GM21390 (cell line): Measurements from ENCODE around the gene GRID2.

ENCODE experiments used
- ATAC-seq: cut with Tn5 transposase; IDR thresholded peaks from one replicate; pipeline ENCODE4 v1.9.1; 2021; ENCODE audit not compliant: unreplicated experiment

Gene GRID2

DNA sequence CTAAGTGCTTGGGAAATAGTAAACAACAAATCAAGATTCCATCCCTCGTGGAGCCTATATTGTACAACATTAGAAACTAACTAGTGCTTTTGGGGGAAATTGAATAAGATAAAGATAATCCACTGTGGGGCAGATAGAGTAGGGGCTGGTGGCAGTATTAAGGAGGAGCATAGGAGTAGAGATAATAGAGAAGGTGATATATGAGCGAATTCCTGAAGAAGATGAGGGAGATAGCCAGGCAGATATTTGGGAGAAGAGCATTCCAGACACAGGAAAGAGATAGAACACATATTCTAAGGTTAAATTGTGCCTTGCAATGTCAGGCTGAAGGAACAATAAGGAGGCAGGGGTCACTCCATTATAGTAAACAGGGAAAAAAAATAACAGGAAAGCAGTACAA lies 218.2 kb downstream of the GRID2 start:
- ATAC-seq = no peak

DNA sequence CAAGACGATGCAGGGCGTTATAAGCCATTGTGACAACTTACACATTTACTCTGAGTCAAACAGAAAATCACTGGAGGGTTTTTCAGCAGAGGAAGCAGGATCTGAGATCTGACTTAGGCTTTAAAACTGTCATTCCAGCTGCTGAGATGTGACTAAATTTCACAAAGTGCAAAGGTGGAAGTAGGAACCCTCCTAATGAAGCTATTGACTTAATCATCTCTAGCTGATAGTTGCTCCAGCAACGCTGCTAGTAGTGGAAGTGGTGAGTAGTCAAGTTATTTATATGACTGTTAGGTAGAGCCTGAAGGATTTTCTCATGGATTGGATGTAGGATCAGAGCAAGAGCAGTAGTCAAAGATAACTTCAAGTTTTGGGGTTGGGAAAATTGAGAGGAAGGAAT lies 218.6 kb downstream of the GRID2 start:
- ATAC-seq = no peak

DNA sequence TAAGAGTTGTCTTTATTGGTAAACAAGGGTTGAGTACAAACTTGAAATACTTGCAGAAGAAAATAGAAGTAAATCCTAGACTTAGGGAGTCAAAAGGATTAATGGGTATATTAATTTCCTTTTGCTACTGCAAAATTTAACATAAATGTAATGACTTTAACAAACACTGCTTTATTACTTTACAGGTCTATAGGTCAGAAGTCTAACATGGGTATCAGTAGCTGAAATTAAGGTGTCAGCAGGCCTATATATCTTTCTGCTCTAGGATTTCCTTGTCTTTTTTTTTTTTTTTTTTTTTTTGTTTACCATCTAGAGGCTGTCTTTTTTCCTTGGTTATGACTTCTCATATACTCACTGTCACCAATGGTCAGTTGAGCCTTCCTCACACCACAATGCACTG lies 220.4 kb downstream of the GRID2 start:
- ATAC-seq = no peak

DNA sequence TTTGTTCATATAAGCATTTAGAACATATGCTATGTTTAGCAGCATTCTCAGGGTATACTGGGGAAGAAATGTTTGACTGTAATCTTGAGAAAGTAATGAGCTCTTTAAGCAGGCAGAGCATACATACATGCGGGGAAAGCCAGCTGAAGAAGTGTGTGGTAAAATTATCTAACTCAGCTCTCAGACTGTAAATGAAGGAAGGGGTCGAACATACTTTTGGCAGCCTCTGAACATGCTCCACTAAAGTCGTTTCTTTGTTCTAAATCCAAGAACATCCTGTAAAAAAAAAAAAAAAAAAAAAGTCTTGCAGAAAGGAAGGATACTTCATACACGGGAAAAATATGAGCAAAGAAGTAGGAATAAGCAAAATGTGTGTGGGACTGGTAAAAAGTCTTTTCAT lies 224.8 kb downstream of the GRID2 start:
- ATAC-seq = no peak

DNA sequence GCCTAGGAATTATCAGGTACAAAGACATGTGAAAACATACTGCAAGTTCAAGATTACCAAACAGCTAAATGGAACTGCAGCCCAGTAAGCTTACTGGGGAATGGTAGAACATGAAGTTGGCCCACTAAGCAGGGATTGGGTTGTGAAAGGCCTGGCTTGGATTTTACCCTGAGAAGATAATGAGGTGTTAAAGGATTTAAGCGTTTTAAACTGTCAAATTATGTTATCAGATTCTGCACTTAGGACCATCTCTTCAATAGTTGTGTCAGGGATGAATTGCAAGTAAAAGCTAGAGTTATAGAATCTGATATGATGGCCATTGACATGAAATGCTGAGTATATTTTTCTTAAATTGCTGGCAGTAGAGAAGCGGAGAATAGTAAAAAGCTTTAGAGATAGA lies 225.7 kb downstream of the GRID2 start:
- no peak for ATAC-seq

DNA sequence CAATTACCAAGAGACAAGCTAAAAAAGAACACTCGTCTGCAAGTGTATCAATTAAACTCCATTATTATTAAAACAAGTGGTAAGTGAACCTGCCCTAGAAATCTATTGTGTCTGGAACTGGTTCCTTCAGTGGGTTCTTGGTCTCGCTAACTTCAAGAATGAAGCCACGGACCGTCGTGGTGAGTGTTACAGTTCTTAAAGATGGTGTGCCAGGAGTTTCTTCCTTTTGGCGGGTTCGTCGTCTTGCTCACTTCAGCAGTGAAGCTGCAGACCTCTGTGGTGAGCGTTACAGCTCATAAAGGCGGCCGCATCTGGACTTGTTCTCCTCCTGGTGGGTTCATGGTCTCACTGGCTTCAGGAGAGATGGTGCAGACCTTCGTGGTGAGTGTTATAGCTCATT lies 231.8 kb downstream of the GRID2 start:
- ATAC-seq = no peak

DNA sequence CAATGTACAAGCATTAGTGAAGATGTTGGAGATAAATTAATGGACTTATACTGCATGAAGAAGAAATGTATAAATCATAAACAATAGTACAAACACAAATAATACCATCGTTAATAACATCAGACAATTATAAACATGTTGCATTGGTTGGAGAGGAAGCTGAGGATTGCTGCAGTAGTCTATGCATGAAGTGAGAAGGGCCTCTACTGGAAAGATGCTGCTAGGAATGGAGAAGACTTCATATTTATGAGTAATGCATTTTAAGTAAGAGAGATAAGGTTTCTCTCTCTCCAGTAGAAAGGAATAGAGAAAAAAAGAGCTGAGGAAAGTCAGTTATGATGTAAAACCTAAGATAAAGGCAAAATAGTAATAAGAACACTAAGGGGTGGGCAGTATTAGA lies 247.8 kb downstream of the GRID2 start:
- ATAC-seq = no peak

DNA sequence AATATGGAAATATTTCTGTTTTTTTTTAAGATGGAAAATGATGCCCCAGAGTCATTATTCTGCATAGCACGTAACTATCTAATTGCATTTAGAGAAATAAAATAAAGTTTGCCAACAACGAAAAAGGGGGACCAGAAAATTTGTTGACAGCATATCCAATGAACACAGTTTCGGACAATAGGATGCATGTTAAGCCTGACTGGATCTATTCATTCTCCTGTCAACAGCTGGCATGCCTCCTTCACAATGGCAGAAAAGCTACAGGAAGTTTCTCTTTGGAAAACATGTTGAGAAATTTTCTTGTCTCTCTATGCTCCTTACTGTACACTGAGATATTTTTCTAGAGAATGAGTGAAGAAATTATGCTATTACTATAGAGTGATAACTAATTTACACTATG lies 262.5 kb downstream of the GRID2 start:
- no peak for ATAC-seq

DNA sequence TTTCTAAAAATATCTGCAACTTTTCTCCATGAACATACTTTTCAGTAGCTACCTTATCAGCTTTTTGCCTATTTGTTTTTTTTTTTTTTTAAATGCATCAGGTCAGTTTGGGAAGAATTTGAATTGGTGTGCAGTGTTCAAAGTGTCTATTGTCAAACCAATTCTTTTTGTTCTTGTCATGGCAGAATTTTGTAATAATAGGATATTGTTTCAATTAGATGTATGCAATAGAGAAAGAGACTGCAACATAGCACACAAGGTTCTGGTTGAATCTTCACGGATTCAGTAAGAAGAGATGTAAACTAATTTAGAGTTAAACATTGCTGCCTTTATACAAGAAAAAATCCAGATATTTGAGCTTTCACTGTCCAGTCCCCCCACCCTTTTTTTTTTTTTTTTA lies 277.1 kb downstream of the GRID2 start:
- ATAC-seq = no peak

DNA sequence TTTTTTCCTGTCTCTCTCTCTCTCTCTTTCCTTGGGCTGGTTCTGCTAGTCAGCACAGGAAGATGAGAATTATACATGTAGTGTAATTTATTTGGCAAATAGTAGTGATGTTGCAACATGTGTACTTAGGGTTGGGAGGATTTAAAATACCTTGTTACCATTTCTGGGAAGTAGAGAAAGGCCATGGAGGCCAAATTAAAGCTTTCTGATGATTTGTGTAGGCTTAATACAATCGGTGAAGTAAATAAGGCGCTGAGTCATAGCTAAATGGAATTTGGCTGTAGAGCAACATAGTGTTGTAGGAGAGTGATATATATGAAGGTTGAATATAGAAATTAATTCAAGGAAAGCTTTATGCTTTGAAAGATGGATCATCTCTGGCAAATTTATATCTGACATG lies 295.3 kb downstream of the GRID2 start:
- no peak for ATAC-seq

DNA sequence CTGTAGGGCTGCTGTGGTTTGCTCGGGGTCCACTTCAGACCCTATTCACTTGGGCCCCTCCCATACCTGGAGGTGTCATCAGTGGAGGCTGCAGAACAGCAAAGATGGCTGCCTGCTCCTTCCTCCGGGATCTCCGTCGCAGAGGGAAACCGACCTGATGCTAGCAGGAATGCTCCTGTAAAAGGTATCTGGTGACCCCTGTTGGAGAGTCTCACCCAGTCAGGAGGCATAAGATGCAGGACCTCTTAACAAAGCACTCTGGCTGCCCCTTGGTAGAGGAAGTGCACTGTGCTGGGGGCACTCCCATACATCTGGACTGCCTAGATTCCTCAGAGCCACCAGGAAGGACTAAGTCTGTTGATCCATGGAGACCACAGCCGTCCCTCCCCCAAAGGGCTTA lies 296.9 kb downstream of the GRID2 start:
- ATAC-seq = no peak

DNA sequence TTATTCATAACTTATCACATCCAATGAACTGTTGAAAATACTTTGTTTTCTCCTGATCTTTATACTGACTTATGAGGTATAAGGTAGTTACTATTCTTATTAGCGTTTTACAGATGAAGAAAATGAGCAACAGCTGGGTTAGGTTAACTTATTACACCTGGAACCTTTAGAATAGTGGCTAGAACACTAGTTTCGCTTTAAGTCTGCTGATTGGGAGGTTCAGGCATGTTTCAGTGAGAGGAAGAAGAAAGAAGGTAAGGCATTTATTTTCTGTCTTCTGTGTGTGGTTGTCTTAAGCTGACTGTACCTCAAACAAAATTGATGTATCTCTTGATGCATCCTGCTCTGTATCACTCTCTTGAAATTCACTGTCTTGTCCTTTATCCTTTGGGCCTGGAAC lies 302.5 kb downstream of the GRID2 start:
- ATAC-seq = no peak

DNA sequence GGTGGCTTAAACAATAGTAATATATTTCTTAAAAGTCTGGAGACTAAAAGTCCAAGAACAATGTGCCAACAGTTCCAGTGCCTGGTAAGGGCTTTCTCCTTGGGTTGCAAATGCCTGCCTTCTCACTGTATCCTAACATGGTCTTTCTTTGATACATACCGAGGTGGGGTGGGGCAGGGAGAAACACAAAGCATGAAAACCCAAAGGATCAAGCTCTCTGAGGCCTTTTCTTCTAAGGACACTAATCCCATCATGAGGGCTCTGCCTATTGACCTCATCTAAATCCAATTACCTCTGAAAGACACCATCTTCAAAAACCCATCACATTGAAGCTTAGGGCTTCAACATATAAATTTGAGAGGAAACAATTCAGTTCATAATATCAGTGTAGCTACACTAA lies 311.3 kb downstream of the GRID2 start:
- no peak for ATAC-seq

DNA sequence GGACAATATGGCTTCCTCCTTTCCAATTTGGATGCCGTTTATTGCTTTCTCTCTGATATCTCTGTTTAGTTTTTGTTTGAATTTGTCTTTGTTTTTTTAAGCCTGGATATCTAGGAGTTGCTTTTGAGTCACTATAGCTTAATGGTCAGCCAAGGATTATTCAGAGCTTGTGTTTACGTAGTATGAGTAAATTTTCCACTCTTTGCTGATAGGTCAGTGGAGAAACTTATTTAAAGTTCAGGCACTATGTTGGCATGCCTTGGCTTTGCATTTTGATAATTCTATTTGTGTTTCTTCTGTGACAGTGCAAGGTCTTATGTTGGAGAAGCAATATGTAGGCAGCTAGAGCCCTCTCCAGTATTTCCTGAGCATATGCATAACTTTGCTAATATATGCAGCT lies 315.2 kb downstream of the GRID2 start:
- no peak for ATAC-seq

DNA sequence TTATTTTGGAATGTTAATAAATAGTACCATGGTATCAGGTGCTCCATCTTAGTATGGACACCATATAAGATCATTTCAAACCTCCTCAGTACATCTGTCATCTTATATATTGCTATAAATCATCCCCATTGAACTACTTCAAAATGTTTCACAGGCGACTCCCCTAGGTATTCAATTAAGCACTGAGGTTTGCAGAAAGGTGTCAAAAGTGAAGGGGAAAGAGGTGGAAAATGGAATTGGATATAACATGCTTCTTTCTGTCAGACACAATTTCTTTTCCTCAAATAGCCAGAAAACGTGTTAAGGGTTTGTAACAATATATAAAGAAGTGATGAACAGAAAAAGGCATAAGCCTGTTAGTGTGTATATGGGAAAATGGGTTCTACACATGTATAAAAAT lies 325.5 kb downstream of the GRID2 start:
- no peak for ATAC-seq

DNA sequence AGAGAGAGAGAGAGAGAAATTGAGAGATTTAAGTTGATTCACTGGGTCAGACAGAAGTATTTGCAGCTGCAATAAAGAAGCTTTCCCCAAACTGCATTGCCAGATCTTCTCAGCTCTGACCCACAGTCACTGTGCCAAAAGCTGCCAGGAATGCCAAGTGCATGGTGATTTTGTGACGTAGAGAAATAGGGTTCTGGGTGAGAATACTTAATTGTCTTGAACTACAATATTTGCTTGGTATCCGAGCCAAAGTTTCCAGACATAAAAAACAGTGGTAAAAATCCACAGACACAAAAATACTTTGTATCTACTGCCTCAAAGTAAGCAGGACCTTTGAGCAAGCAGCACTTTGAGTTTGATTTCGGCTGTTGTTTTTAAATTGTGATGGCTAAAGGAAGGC lies 331.1 kb downstream of the GRID2 start:
- no peak for ATAC-seq

DNA sequence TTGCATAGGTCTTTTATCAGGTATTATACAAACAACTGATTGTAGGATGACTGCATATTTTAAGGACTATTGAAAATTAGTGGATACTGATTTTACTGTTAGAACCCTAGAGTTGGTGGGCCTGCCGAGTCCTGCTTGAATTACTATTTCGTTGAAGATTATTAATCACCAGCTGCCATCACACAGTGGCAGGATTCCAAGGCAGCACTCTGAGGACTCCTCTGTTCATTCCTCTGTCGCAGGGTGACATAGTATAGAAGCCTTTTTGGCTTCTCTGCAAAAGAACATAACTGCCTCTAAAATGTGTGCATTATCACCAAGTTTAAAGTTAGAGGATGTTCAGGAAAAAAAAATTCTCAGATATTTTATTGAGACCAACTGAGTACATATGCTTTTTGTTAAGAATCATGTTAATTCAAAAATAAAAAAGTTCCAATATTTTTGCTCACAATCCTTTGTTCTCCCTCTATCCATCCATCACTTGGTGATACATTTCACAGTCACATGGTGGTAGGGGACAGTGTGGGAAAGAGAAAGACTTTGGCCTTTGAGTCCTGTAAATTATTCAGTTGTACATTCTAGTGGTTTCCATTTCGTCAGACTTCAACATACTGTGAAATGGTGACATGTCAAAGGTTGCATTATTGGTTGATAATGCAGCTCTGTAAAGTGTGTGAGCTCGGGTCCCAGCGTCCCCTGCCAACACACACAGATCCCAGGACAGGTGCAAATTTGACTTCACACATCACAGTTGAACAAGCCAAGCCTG lies 332.5 kb downstream of the GRID2 start:
- ATAC-seq = no peak

DNA sequence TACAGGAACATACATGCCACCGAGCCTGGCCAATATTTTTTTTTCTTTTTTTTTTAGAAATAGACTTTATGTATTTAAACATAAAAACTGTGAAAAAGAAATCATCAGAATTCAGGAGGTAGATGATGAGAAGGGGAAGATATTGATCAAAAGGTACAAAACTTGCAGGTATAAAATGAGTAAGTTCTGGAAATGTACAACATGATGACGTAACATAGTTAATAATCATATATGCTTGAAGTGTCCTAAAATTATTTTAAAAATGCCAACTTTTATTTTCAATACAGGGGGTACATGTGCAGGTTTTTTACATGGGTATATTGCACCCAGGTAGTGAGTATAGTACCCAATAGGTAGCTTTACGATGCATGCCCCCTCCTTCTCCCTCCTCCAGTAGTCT lies 337.6 kb downstream of the GRID2 start:
- ATAC-seq = no peak

DNA sequence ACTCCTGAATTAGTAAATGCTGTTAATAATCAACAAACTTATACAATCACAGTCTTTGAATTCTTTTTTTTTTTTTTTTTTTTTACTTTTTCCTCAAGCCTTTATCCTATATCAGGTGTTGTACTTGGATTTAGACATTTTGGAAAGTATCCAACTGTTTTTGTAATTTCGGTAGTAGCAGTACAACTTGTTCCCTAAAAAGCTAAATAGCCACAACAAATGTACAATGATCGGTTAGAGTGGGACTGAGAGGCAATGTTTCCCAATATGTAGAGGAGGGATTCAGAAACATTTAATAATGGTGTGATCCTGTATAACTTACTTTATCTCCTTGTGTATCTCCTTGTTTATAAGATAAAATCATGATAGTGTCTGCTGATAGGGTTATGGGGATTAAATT lies 343.1 kb downstream of the GRID2 start:
- ATAC-seq = no peak

DNA sequence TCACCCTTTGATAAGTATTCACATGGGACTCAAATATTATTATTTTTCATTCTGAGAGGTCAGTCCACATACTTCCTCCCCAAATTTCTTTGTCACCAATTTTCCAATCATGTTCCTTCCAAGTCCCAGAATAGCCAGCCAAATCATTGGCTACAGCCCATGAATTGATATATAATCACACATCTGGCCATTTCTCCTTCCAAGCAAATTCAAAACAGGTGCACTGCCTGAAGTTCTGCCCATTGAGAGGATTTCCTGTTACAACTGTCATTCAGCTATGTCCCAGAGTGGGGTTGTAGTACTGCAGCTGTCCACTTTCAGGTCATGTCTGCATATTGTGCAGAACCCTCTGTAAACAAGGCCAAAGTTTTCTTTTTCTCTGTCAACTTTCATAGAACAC lies 347.8 kb downstream of the GRID2 start:
- ATAC-seq = no peak

DNA sequence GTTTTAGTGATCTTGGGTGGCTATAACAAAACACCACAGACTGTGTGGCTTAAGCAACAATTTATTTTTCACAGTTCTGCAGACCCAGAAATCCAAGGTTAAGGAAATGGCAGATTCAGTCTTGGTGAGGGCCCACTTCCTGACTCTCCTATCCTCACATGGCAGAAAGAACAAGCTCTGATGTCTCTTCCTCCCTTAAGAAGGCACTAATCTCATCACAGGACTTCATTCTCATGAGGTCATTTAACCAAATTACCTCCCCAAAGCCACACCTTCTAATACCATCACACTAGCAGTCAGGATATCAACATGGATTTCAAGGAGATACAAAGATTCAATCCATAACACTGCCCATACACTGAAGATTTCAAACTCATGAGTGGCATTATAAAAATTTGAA lies 350.3 kb downstream of the GRID2 start:
- no peak for ATAC-seq

DNA sequence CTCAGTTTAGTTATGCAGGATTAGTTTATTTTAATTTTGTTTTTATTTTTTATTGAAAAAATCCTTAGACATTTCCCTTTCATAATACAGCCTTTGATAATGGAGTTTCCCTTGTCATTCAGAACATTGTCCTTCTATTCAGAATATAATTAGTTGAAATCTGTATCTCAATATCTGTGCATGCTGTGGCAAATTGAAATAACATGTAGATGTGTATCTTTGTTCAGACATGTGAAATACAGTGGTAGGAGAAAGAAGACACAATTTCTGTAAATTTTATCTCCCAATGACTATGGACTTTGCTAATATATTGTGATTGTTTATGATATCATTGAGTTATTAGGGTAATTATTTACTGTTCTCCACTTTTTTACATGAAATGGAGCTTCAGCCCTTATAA lies 353.9 kb downstream of the GRID2 start:
- no peak for ATAC-seq

DNA sequence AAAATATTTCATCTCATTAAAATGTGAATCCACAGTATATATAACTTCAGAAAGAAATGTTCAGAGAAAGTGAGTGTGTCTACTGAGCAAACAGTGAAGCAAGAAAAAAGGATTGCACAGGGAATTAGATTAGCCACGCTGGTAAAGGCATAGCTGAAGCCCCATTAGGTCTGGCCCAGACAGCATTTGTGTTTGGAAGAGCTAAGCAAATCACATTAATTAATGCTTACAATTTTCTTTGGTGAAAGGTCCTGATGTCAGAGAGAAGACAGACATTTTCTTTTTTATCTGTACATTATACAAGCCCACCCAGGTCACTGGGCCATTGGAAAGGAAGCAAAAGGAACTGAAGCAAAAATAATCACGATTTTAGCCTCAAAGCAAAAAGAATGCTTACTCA lies 354.6 kb downstream of the GRID2 start:
- no peak for ATAC-seq

DNA sequence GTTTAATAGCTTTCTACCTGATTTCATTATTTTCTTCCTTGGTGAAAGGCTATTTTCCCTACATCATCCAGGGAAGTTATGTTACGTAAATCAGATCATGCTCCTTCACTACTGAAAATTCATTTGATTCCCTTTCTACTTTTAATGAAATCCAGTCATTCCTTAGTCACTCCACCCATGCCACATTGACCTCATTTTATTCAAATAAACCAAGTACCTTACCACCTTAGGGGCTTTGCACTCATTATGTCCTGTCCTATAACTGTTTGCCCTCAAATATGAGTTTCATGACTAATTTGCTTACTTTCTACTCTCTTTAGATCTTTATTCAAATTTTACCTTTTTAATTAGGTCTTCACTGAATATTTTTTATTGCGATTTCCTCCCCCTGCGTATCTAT lies 374.0 kb downstream of the GRID2 start:
- no peak for ATAC-seq
